Activated CD4-positive, alpha-beta T cell treated with anti-CD3 and anti-CD28 coated beads, Interleukin-2, amount 10 ng/mL, durations not matched to agents 24 days and 14 days (primary cell): ENCODE results near the gene CDYL. TPM values are rescaled to one million over a fixed set of nuclear protein-coding genes. Genes with fewer than 3 reads are reported as not detected.

ENCODE experiments used
- DNase-seq: peaks from one replicate; pipeline ENCODE4 v3.0.0; 2022
- H3K27ac Mint-ChIP-seq: one replicate; pipeline ENCODE4 v1.8.0; 2022; ENCODE audit warnings: mild to moderate bottlenecking, mixed read lengths
- H3K27me3 Mint-ChIP-seq: one replicate; pipeline ENCODE4 v1.8.0; 2022; ENCODE audit warnings: mixed read lengths
- H3K36me3 Mint-ChIP-seq: one replicate; pipeline ENCODE4 v1.8.0; 2022; ENCODE audit warnings: low read depth, mild to moderate bottlenecking, mixed read lengths
- H3K4me1 Mint-ChIP-seq: one replicate; pipeline ENCODE4 v1.8.0; 2021; ENCODE audit warnings: mixed read lengths
- H3K4me3 Mint-ChIP-seq: one replicate; pipeline ENCODE4 v1.8.0; 2022; ENCODE audit warnings: mild to moderate bottlenecking, moderate library complexity, mixed read lengths
- H3K9me3 Mint-ChIP-seq: one replicate; pipeline ENCODE4 v1.8.0; 2021; ENCODE audit warnings: mixed read lengths
- intact Hi-C: fragments of 100-400 bp; cut with micrococcal nuclease; formaldehyde crosslinking; loops from one replicate; pipeline ENCODE4 v1.15.1; 2023
- total RNA-seq: library from RNA; stranded (reverse); gene quantifications from 2 replicates; pipeline ENCODE4 v1.2.3, GENCODE V29; 2022

CDYL gene
- total RNA-seq, 1 donor from 2014 or later: 23.4 TPM

DNA sequence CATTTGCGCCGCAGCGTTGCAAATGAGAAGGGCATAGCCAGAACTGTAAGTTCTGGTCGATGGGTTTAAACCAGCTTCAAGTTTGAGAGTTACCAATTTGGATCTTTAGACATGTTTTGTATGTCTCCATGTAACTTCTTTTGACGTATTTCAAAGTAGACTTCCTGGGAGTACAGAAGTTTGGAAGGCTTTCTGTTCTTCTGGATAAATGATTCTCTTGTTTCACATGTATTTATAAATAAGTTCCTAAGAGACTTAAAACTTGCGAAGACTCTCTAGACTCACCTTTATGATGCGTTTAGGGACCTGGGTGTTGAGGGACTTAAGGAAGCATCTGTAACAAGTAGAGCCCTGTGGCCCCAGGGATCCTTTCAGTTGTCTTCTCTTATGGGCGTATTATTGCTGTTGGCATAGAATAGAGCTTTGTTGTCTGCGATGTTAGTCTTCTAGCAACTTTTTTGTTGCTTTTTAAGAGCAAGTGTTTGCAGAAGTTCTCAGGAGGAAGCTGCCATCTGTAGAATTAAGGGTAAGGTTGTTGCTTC lies 1.3 kb downstream of the CDYL start:
- H3K36me3 Mint-ChIP-seq: peaks cover 9% of the 10 kb centered on the region
- intact Hi-C loops: loop anchor here (5.0 to 10.0 kb wide), 5 partner anchors 140 to 755 kb away; partner anchors contain the start of genes ECI2, FARS2 and LYRM4
- peak; percentile 61 for DNase-seq
- peak overlapping the region; percentile 84 for H3K27ac Mint-ChIP-seq
- H3K4me3 Mint-ChIP-seq: peak overlapping the region; percentile 85
- peaks cover 23% of the 10 kb centered on the region for H3K9me3 Mint-ChIP-seq
- peaks cover 49% of the 10 kb centered on the region for H3K4me1 Mint-ChIP-seq
- peaks cover 25% of the 10 kb centered on the region for H3K27me3 Mint-ChIP-seq

DNA sequence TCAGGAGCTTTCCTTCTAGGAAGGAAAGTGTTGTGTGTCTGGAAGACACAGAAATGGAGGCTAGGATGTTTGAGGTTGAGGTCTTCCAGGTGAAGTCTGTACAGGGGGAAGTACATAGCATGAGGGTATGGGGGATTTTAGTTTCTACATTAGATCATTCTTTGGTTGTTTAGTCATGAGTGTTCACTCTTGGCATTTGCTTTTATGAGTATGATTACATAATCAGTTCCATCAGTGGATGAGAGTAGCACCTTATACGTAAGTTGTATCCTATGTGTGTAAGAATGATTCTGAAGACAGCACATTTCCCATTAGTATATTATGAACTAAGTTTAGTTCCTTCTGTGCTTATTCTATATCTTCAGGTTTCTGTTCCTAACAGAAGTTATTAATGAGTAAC lies 1.9 kb downstream of the CDYL start:
- Mint-ChIP-seq H3K27ac (no peak overlapping the region), H3K4me3 (peak overlapping the region; percentile 85), H3K27me3 (peaks cover 20% of the 10 kb centered on the region), H3K36me3 (peaks cover 9% of the 10 kb centered on the region), H3K9me3 (peaks cover 23% of the 10 kb centered on the region), H3K4me1 (peaks cover 45% of the 10 kb centered on the region)
- DNase-seq: no peak
- intact Hi-C loops: loop anchor here (5.0 to 10.0 kb wide), 5 partner anchors 141 to 756 kb away; partner anchors contain the start of genes ECI2, FARS2 and LYRM4

DNA sequence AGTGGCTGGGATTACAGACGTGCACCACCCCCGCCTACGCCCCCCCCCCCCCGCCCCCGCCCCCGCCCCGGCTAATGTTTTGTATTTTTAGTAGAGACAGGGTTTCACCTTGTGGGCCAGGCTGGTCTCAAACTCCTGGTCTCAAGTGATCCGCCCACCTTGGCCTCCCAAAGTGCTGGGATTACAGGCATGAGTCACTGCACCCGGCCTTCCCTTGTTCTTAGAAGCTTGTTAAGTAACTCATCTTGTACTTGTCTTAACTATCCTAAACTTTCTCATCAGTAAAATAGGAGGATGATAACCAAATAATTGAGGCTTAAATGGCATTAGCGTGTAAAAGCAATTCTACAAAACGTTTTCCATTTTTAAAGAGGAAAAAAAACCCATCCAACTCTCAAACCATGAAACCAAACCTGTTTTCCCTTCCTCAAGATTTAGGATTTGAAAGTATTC lies 4.2 kb downstream of the CDYL start:
- intact Hi-C loops: no loop called here
- H3K9me3 Mint-ChIP-seq: peaks cover 17% of the 10 kb centered on the region
- no peaks in the 10 kb centered on the region for H3K27me3 Mint-ChIP-seq
- peaks cover 36% of the 10 kb centered on the region for H3K4me1 Mint-ChIP-seq
- H3K27ac Mint-ChIP-seq: no peak overlapping the region
- peaks cover 10% of the 10 kb centered on the region for H3K36me3 Mint-ChIP-seq
- DNase-seq: no peak
- no peak overlapping the region for H3K4me3 Mint-ChIP-seq

DNA sequence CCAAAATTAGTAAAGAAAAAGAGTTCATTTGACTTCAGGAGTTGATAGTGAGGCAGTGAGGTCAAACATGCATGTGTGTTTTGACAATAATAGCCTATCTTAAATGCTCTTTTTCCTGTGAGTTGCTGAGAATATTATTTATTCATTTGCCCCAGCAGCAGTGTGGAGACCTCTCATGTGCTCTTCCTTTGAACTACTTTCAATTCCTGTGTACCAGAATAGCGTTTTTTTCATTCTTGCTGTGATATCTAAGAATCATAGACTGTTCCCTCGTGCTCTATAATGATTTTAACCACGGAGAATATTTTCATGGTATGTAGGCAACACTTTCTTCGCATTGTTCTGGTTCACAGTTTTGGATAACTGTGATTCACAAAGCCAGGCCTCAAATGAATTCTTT lies 5.2 kb downstream of the CDYL start:
- H3K9me3 Mint-ChIP-seq: peaks cover 17% of the 10 kb centered on the region
- peaks cover 36% of the 10 kb centered on the region for H3K4me1 Mint-ChIP-seq
- intact Hi-C loops: no loop called here
- H3K27ac Mint-ChIP-seq: no peak overlapping the region
- peak; percentile 19 for DNase-seq
- H3K4me3 Mint-ChIP-seq: no peak overlapping the region
- peaks cover 10% of the 10 kb centered on the region for H3K36me3 Mint-ChIP-seq
- no peaks in the 10 kb centered on the region for H3K27me3 Mint-ChIP-seq

DNA sequence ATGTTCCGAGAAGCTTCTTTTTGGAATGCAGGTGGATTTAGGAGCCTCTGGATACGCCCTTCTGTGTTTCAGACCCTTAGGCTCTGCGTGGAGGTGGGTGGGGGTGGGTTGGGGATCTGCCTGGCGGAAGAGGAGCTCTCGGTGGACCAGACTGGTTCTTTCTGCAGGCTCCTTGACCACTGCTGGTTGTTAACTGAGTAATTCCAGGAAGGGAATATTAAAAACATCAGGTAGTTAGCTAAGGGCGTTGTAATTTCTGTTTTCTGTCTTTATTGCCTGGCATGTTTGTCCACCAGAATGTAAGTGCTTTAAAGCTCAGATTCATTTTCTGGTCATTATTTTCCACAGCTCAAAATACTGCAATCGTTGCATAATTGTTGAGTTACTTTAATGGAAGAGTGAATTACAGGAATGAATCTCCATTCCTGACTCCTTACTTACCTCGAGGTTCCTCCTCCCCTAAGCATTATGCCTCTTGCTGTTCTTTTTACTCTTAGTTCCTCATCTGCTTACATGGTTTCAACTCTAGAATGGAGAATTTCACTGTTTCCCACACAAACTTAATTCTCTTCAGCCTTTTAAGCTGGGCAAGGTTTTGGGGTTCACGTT lies 5.9 kb downstream of the CDYL start:
- Mint-ChIP-seq H3K27me3 (no peaks in the 10 kb centered on the region), H3K4me1 (peaks cover 39% of the 10 kb centered on the region), H3K27ac (no peak overlapping the region), H3K9me3 (peaks cover 17% of the 10 kb centered on the region), H3K36me3 (peaks cover 10% of the 10 kb centered on the region), H3K4me3 (no peak overlapping the region)
- peak; percentile 15 for DNase-seq
- intact Hi-C loops: no loop called here

DNA sequence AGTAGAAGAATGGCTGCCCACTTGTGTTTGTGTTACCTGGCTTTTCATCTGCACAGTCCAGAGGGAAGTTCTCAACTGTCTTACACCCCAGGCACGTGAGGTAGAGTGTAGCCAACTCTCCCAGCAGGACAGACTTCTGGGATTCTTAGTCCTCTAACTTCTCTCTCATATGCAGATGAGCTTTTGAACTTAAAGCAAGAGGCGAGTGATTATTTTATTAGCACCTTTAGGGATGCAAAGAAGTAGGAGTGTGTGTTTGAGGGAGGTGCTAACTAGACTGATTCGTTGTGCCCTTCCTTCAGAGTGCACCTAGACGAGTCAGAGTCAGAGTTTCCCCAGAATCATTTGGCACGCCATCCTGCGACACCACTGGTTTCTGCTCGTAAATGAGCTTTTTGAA lies 10.8 kb downstream of the CDYL start:
- peaks cover 7% of the 10 kb centered on the region for H3K9me3 Mint-ChIP-seq
- no peak overlapping the region for H3K4me3 Mint-ChIP-seq
- no peak for DNase-seq
- intact Hi-C loops: no loop called here
- H3K27ac Mint-ChIP-seq: no peak overlapping the region
- H3K4me1 Mint-ChIP-seq: peaks cover 22% of the 10 kb centered on the region
- H3K27me3 Mint-ChIP-seq: no peaks in the 10 kb centered on the region
- H3K36me3 Mint-ChIP-seq: peaks cover 4% of the 10 kb centered on the region

DNA sequence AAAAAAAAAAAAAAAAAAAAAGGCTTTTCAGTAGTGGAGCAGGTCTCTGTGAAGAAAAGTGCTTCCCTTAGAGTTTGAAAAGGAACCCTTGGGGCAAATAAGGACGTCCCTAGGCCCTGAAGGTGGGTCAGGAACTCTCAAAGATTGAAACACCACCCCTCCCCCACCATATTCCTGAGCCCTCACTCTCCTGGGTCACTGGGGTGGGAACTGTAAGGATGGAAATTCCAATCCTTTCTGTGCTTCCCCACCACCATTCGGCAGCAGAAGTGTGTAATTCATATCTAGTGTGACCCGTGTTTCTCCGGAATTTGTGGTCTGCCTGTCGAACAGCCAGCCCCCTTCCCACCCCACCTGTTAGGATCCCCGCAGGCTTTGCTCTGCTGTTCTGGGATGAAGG lies 12.3 kb downstream of the CDYL start:
- Mint-ChIP-seq H3K4me1 (peaks cover 20% of the 10 kb centered on the region), H3K36me3 (peaks cover 4% of the 10 kb centered on the region), H3K9me3 (peaks cover 6% of the 10 kb centered on the region), H3K4me3 (no peak overlapping the region), H3K27me3 (no peaks in the 10 kb centered on the region), H3K27ac (no peak overlapping the region)
- intact Hi-C loops: no loop called here
- peak; percentile 40 for DNase-seq

DNA sequence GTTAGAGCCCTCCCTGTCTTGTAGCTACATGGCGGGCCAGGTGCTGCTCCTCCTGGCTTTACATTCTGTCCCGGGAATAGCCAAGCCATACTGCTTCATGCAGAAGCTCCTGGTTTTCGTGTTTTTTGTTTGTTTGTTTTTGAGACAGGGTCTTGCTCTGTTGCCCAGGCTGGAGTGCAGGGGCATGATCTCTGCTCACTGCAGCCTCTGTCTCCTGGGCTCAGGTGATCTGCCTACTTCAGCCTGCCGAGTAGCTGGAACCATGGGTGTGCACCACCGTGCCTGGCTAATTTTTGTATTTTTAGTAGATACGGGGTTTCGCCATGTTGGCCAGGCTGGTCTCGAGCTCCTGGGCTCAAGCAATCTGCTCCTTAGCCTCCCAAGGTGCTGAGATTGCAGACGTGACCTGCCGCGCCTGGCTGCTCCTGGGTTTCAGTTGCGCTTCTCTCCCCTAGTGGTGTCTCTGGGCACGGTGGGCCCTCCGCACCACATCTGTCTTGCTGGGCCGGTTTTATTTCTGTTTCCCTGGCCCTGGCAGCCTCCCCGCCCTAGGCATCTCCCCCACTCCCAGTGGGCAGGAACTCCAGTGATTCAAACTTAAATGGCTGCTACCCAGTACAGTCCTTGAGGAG lies 12.9 kb downstream of the CDYL start:
- intact Hi-C loops: no loop called here
- no peaks in the 10 kb centered on the region for H3K27me3 Mint-ChIP-seq
- peaks cover 20% of the 10 kb centered on the region for H3K4me1 Mint-ChIP-seq
- peak; percentile 49 for DNase-seq
- no peak overlapping the region for H3K27ac Mint-ChIP-seq
- no peaks in the 10 kb centered on the region for H3K9me3 Mint-ChIP-seq
- H3K4me3 Mint-ChIP-seq: no peak overlapping the region
- H3K36me3 Mint-ChIP-seq: peaks cover 4% of the 10 kb centered on the region

DNA sequence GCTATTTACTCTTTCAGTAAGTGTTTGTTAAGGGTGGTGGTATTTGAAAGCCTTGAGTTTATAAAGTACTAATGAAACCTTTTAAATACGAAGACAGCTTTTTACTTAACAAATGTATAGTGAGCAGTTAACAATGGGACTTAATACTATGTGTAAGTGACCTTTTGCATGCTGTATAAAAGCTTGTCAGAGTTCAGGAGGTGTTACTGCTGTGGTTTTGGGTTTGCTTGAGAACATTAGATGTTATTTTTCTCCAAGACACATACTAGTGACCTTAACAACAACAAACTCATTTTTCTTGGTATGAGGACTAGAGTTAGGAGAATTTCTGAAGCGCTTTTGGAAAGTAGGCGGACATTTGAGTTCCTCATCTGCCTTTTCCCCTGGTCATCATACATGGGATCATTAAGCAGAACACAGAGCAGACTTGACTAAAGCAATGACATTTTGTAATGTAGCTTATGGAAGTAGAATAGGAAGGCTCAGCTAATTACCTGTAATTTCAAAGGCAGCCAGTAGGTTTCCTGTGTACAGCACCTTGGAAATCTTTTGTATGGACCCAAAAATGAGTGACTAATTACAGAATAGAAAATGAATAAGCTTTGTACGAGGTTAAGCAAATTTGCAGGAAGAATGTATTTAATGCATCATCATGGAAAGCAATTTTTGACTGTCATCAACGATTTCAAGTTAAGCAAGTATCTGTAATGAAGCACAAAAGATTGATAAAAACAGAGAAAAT lies 14.1 kb downstream of the CDYL start:
- Mint-ChIP-seq H3K9me3 (no peaks in the 10 kb centered on the region), H3K36me3 (peaks cover 2% of the 10 kb centered on the region), H3K27ac (no peak overlapping the region), H3K4me3 (no peak overlapping the region), H3K27me3 (no peaks in the 10 kb centered on the region), H3K4me1 (peaks cover 18% of the 10 kb centered on the region)
- DNase-seq: peak; percentile 42
- intact Hi-C loops: loop anchor here (5.0 kb wide), 1 partner anchor 147 kb away; no protein-coding TSS in a partner anchor

DNA sequence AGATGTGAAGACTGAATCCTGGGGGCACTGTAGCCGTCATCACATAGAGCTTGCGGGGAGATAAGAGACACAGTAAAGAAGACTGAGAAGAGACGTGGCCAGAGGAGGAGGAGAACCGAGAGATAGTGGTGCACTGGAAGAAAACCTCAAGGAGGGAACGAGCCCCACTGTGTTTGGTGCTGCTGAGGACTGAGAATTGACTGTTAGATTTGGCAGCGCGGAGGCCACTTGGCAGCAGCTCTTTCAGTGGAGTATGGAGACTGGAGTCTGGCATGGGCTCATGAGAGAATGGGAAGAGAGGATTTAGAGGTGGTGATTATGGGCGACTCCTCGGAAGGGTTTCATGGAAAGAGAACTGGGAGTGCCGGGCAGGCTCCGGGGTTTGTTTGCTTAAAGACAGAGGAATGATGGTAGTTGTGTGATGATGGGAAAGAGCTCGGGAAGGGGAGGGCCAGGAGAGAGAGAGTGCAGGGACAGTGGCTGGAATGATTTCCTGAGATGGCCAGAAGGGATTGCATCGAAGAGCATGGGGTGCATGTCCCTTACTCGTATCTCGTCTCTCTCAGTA lies 18.0 kb downstream of the CDYL start:
- DNase-seq: no peak
- Mint-ChIP-seq H3K36me3 (no peaks in the 10 kb centered on the region), H3K27ac (no peak overlapping the region), H3K4me3 (no peak overlapping the region), H3K27me3 (no peaks in the 10 kb centered on the region), H3K9me3 (no peaks in the 10 kb centered on the region), H3K4me1 (peaks cover 11% of the 10 kb centered on the region)
- intact Hi-C loops: loop anchor here (5.0 kb wide), 1 partner anchor 143 kb away; no protein-coding TSS in a partner anchor

DNA sequence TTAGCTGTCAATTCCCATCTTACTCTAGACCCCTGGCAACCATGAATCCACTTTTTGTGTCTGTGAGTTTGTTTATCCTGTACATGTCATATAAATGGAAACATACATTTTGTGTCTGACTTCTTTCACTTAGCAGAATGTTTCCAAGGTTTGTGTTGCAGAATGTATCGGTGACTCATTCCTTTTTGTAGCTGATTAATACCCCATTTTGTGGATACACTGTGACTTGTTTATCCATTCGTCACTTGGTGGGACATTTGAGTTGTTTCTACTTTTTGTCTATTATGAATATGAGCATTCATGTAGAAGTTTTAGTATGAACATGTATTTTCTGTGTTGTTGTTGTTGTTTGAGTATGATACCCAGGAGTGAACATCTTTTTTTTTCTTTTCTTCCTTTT lies 21.4 kb downstream of the CDYL start:
- H3K27ac Mint-ChIP-seq: no peak overlapping the region
- no peaks in the 10 kb centered on the region for H3K27me3 Mint-ChIP-seq
- no peaks in the 10 kb centered on the region for H3K36me3 Mint-ChIP-seq
- H3K9me3 Mint-ChIP-seq: no peaks in the 10 kb centered on the region
- no peak overlapping the region for H3K4me3 Mint-ChIP-seq
- no peak for DNase-seq
- H3K4me1 Mint-ChIP-seq: peaks cover 17% of the 10 kb centered on the region
- intact Hi-C loops: no loop called here

DNA sequence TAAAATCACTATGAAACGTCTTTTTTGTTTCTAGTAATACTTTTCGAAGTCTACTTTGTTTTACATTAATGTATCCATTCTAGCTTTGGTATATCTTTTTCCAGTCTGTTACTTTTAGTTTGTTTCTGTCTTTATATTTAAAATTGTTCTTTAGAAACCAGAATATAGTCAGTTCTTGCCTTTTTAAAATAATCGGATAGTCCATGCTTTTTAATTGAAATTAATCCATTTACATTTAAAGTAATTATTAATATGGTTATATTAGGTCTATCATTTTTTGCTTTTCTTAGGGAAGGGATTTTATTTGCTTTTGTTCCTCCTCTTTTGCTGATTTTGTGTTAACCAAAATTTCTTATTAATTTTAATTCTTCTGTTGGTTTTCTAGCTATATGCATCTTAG lies 23.7 kb downstream of the CDYL start:
- intact Hi-C loops: no loop called here
- Mint-ChIP-seq H3K27ac (no peak overlapping the region), H3K27me3 (no peaks in the 10 kb centered on the region), H3K36me3 (no peaks in the 10 kb centered on the region), H3K4me1 (peaks cover 25% of the 10 kb centered on the region), H3K9me3 (no peaks in the 10 kb centered on the region), H3K4me3 (no peak overlapping the region)
- no peak for DNase-seq

DNA sequence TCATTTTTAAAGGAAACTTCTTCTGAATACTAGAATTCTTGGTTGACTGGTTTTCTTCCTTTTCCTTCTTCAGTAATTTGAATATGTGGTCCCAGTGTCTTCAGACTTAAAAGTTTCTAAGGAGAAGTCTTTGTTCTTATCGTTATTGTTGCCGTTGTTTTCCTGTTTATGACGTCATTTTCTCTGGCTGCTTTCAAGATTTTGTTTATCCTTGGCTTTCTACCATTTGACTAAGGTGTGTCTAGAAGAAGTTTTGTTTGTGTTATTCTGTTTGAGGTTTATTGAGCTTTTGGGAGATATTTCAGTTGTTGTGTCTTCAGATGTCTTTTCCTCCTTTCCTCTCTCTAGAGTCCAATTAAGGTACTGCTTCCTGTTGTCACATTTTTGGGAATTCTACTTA lies 24.5 kb downstream of the CDYL start:
- peaks cover 25% of the 10 kb centered on the region for H3K4me1 Mint-ChIP-seq
- no peaks in the 10 kb centered on the region for H3K36me3 Mint-ChIP-seq
- intact Hi-C loops: no loop called here
- DNase-seq: no peak
- no peak overlapping the region for H3K4me3 Mint-ChIP-seq
- H3K27ac Mint-ChIP-seq: no peak overlapping the region
- no peaks in the 10 kb centered on the region for H3K9me3 Mint-ChIP-seq
- no peaks in the 10 kb centered on the region for H3K27me3 Mint-ChIP-seq
